Activated gamma-delta T cell (primary cell): ENCODE measurements around the gene TTLL10.

Experiments used
- DNase-seq: peaks from one replicate; lab custom pipeline; 2025; lab: John Stamatoyannopoulos, UW

Gene TTLL10

DNA sequence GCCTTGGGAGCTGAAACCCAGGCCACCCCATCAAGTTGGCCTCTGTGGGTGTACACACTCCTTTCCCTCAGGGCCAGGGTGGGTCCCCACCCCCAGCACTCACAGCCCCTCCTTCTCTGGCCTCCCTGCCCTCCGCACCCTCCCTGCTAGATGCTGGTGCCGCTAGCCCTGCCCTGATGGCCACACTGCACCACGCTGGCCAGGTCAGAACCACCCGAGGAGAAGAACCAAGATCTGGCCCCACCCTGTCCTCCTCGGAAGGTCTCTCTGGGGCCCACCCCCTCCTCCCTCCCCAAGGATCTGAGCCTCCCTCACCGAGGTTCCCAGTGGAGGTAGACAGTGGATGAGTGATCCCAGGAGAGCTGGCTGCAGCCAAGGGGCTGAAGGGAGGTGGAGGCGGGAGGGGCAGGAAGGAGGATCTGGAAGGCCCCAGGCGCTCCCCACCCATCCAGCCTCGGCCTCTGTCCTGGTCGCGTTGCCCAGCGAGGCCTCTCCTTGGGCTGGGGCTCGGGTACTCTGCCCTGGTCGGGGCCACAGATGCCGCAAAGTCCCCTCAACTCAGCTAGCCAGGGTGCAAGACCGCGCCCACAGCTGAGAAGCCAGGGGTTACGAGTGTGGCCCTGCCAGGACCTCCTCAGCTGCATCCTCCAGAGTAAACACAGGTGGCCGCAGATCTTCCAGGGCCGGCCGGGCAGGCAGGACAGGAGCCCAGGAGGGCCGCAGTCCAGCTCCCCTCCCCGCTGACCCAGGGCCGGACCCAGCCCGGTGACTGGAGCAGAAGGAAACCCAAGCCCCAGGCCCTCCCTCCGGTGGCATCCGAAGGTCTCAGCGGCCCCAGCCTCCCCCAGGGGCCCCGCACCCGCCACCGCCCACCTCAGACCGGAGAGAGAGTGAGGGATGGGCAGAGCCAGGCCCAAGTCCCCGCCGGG, 63.5 kb downstream of the TTLL10 start:
- no peak for DNase-seq

DNA sequence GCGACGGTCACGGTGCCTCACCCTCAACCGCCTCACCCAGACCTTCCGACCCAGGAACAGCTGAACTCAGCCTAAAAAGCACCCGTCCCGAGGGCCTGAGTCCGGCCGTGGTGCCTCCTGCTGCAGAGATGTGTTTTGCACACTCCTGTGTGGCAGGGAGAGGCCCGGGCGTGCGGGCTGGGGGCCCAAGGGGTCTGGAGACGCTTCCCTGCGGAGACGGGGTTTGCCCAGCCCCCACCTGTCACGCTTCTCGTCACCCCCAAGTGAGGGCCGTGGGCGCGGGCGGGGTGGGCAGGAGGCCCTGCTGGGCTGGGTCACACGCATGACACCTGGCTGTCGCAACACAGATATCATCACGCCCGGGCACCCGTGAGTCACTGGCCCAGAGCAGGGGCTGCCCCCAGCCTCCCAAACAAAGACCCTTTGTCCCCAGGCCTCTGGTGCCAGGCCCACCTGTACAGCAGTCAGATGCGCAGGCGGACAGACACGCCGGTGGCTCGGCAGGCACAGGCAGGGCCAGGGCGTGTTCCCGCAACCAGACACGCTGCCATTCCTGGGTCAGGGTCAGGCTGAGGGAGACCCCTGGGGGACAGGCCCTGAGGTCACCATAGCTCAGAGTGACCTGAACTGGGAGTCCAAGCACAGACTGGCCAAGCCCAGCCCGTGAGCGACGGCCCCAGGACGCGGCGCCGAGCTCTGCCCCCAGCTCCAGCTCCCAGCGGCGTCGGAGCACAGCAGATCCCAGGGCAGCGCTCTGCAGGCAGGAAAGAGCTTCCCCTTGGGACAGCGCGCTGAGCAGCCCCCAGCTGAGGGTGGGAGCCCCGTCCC, 64.4 kb downstream of the TTLL10 start:
- no peak for DNase-seq

DNA sequence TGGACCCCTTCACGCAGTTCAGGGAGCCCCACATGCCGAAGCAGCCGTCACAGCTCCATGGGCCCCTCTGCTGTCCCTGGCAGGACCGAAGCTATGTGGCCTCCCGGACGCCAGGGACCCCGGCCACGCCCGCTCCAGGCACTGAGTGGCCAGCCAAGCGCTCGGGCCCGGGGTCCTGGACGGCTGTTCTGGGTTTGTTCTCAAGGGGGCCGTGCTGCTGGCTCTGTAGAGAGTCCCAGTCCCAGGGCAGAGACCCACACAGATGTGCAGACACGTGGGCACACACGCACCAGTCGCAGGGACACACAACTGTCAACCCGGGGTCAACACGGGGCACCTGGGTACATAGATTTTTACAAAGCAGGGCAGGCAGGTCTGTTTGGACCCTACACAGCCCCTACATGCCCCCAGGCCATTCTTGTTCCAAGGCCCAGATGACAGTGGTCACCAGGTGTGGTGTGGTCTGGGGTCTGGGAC, 65.1 kb downstream of the TTLL10 start:
- no peak for DNase-seq

DNA sequence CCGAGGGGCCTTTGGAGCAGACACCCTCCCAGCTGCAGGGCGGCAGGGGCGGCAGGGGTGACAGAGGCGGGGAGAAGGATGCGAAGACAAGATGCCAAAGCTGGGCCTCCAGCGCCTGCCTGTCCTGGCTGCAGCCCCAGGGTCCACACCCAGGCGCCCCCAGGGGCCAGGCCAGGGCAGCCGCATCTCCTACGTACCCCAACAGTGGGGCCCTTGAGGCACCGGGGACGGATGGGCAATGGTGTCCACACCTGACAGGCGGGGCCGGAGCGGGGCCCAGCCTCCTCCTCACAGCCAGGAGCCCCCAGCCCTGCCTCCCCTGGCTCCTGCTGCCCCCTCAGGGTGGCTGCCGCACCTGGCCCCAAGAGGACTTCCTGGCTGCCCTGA, 65.5 kb downstream of the TTLL10 start:
- DNase-seq = no peak

DNA sequence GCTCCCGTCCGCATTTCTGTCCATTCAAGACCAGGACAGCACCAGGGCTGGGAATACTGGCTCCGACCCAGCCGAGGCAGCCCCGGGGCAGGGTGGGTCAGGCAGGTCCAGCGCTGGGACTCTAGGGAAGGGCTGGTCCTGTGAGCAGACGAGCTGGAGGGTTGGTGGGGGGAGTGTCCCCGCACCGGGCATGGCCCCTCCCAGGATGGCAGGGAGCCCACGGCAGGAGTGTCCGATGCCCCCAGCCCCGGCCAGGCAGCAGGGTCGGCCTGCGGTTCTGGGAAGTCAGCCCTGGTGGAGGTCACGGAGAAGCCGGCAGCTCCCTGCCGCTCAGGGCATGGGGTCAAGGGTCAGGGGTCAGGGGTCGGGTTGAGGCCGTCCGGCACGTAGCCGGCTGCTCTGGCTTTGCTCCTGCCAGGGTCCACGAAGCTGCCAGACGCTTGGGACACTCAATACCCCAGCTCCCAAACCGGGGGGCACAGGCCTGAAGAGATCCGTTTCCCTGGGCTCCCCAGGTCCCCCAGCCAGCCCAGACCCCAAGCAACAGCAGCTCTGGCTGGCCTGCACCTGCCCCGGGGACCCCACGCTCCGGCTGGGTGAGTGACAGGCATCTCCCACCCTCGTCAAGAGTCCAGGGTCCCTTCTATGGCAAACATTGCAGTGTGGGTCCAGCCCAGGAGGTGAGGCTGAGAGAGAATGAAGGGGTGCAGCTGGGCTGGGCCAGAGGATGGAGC, 66.1 kb downstream of the TTLL10 start:
- no peak for DNase-seq

DNA sequence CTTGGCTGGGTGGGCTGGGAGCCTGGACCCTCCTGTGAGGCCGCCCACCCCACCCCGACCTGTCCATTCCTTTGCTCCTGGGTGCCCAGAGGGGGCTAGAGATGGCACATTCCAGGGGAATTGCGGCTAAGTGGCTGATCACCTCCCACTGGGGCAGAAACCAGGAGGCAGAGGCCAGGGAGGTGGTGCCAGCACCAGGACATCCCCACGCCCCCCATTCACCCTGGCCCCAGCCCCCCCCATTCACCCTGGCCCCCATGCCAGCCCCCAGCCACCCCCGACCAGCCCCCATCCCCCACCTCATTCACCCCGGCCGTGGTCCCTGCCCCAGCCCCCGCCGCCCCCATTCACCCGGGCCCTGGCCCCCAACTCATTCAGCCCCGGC, 66.7 kb downstream of the TTLL10 start:
- no peak for DNase-seq

DNA sequence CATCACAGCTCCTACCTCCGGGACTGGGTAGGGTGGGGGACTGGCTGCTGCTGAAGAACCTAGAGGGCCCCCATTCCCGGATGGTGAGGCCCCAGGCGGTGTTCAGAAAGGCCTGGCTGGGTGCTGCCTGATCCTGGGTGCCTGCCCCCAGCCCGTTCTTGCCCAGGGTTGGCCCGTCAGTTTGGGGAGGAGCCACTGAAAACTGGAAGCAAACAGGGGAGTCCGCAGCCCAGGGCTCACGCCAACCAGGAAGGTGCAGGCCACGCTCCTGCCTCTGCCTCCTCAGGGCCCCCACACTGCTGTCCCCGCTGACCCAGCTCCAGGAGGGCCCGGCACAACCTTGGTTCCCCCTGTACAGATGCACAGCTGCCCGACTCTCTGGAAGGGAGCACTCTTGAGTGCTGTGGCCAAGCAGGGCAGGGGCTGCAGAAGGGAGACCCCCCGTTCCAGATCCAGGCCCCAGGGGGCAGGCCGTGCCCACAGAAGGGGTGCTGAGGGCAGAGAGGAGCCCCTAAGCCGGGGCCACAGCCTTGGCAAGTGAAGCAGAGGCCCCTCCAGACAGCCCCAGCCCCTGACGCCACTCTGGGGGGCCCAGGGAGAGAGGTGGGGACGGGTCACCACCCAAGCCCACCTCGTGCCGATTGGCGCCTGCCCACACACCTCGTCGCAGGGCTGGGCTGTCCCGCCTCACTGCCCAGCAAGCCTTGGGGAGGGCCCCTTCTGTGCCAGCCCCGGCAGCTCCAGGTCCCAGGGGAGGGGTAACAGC, 67.3 kb downstream of the TTLL10 start:
- no peak for DNase-seq

DNA sequence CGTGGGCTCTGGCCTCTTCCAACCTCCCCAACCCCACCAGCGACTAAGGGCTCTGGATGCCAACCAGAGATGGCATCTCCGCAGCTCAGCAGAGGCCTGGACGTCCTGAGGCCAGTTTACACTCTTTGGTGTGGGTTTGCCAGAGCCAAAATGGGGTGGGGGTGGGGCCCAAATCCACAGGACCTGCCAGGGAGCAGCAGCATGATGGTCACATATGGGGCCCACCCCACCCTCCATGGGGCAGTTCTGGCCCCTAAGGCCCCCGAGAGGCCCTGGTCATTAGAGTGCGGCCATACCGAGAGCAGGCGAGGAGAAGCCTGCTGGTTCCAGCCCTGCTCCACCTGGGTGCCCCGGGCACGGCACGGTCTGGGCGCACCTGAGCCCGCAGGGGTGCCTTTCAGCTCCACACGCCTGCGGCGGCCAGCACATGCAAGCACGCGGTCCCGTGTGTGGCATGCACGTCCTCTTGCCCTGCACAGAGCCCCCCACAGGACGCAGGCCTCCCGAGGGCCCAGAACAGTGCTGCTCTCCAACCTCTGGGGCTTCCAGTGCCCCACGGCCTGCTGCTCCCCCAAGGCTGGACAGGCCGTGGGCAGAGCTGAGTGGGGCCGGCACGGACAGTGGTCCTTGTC, 68.0 kb downstream of the TTLL10 start:
- no peak for DNase-seq

DNA sequence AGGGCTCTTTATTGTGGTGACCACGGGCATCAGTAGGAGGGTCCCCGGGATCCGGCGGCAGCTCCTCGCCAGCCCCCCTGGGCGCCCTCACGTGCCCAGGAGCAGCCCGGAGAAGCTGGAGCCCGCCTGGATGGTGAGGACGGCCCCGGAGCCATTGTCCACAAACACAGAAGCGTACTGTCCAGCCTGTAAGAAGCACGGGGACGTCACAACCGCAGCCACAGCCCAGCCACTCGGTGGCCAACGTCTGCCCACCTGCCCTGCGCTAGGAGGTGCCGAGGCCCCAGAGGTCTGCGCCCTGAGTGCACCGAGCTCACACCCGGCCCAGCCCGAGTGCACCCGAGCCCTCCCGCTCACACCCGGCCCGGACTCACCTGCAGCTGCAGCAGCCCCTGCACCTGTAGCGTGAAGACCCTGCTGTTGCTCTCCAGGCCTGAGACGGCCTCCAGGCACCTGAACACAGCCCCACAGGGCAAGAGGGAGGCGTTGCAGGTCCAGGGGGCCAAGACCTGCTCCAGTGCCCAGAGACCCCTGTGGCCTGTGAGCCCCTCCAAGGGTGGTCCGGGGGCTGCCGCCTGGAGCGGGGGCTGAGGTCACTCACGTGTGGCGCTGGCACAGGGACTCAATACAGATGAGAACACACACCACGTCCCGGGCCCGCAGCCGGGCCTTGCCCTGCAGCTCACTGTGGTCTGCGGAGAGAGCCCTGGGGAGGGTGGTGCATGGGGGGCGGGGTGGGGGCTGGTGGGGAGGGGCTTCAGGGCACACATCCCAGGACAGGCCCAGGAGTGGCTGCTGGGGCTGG, 69.0 kb downstream of the TTLL10 start:
- DNase-seq = no peak

DNA sequence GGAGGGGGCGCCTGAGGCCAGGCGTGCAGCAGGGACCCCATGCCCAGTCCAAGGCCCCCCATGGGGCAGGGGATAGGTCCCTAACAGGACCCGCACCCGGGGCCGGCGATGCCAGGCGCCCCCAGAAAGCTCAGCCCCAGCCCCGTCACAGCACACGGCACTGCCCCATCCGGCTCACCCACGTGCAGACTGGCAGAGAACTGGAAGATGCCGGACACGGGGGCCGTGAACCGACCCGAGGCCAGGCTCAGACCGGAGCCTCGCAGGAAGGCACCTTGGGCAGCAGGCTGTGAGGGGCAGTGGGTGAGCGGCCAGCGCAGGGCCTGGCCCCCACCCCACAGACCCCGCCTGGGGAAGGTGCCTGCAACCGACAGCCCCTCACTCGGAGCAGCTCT, 69.6 kb downstream of the TTLL10 start:
- no peak for DNase-seq

DNA sequence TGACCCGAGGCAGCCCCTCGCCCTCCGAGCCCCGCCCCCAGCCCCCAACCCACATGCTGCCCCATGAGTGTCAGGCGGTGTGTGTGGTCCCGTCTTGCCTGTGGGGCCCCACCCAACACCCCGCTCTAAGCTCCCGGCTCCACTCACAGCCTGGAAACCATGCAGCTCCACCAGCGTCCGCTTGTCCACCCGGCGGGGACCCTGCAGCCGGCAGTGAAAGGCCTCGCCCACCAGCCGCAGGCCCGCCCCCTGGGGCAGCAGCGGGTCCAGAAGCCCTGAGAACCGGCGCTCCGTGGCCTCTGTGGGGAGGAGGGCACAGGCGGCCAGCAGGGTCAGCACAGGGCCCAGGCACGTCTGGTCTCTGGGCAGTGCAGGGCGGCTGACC, 70.1 kb downstream of the TTLL10 start:
- no peak for DNase-seq

DNA sequence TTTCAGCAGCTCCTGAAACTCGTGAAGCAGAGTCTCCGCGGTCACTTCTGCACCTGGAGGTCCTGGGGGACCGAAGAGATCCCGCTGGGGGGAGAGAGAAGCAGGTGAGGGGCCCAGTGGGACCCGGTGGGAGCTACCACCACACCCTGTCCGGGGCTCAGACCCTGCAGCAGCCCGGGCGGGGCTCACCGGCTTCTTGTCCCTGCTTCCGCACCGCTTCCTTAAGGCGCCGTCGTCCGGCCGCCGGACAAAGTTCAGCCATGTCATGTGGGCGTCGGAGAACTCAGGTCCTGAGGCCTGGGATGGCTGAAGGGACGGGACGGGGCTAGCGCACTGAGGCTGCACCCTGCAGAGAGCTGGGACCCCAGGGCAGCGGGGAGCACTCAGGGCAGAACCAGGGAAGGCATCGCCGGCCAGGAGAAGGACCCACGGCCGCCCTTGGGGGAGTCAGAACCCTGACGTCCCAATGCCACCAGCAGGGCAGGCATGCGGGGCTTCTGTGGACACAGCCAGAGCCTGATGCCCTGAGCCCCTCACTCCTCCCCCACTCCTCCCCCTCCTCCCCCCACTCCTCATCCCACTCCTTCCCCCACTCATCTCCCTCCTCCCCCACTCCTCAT, 70.6 kb downstream of the TTLL10 start:
- DNase-seq = no peak

DNA sequence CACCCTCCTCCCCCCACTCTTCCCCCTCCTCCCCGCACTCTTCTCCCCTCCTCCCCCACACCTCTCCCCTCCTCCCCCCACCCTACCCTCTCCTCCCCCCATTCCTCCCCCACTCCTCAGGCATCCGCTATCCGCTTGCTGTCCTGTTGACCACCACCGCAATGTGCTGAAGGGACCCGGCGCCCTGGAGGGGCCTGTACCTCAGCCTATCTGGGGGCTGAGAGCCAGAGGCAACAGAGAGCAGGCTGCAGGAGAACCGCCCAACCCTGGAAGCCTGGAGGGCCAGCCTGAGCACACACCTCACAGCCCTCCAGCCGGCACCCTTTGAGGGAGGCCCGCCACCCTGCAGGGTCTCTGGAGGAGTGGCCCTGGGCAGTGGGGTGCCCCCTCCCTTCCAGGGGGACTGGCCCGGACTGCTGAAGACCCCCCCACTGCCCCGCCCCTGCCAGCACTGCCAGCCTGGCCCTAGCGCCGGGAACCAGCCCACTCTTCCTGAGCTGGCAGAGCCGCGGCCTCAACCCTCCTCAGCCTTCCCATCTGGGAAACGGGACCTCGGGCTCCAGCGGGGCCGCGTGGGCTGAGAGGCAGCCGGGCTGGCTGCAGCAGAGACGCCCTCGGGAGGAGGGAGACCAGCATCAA, 71.6 kb downstream of the TTLL10 start:
- no peak for DNase-seq

DNA sequence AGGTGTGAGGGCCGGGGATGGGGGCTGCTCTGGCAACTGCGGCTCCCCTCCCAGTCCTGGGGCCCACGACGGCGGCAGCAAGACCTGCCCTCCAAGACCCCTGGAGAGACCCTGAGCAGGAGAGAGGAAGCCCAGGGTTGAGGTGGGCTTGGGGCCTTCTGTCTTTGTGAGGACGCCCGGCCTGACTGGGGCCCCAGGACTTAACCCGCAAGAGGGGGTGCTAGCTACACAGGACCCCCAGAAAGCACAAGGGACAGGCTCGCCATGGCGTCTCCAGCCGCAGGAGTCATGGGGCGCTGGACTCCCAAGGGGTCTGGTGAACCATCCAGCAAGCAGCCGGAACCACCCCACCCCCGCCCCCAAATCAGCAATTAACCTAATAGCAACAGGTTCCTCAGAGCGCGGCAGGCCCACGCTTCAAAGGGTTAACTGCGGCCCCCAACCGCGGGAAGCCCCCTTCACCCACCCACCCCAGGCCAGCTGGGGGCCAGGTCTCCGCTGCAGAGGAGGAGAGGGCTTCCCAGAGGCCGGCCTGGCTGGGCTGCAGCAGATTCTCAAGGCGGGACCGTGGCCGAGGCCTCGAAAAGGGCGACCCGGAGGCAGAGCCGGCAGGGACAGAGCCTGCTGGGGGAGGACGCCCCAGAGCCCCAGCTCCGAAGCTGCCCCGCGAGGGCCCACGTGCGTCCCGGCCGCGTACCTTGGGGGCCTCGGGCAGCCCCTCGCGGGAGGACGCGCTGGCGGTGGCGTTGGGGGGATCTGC, 72.3 kb downstream of the TTLL10 start:
- no peak for DNase-seq

DNA sequence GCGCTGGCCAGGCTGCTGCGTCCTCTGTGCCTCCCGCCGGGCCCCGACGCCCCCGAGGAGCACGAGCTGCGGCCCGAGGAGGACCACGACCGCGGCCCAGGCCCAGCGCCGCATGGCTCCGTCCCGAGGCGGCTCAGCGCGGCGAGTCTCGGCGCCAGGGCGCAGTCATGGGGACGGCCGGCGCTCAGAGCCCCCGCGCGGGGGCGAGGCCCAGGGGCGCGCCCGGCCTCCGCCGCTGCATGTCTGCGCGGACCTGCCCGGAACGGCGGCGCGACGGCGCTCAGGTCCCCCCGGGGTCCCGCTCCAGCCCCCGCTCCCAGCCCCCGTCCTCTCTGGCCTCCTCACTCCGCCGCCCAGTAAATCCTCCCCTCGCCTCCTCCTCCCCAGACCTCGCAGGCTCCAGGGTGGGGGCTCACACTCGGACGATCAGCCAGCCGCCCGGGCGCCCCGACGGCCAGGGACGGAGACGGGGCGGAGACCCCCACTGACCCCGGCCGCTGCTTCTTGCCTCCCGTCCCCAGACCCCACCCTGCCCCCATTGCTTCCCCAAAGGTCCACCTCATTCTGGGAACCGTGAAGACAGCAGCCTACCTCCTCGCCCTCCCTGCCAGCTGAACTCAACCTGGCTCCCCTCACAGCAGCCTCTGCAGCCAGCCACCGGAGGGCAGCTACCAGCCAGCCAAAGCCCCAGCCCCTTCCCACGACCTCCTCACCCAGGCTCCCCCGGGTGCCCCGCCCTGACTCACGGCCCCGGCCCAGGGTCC, 73.1 kb downstream of the TTLL10 start, which contains the start of gene C1QTNF12:
Gene C1QTNF12, minus strand, starts transcription at position 146 of the 764 bp plus-strand sequence. Its CDS starts 32 bp downstream, at position 114.
- DNase-seq = no peak

DNA sequence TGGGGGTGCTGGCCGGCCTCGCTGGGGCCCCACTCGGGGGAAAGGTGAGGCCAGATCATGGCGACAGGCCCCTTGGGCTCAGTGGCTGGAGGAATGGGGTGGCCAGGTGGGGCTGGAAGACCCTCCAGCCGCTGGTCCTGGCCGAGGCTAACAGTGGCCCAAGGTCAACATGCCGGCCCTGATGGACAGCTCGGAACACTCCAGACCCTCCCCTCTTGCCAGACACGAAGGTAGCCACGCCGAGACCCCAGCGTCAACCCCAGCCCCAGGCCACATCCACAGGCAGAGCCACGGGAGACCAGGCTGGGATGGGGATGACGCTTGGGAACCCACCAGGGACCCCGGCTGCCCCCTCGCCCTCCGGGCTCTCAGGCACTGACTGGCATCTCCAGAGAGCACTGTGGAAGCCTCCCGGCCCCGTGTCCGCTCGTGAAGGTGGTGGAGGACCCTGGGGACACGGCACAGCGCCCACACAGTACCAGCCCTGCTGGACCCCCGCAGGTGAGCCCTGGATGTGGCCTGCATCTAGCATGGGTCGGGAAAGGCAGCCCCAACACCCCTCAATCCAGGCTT, 73.7 kb downstream of the TTLL10 start:
- no peak for DNase-seq
